ENCODE measurements around the gene C1QL4. TPM values are rescaled to one million over a fixed set of nuclear protein-coding genes. Genes with fewer than 3 reads are reported as not detected.
A peak's percentile ranks its signal among the peaks of the same experiment; 100 is the strongest.

Gene C1QL4
- total and polyA plus RNA-seq, 2 of the 8 experiments (the other 6 are each of a cell fraction or from before 2014, with no cell fraction given): 0.28 to 0.63 TPM

DNA sequence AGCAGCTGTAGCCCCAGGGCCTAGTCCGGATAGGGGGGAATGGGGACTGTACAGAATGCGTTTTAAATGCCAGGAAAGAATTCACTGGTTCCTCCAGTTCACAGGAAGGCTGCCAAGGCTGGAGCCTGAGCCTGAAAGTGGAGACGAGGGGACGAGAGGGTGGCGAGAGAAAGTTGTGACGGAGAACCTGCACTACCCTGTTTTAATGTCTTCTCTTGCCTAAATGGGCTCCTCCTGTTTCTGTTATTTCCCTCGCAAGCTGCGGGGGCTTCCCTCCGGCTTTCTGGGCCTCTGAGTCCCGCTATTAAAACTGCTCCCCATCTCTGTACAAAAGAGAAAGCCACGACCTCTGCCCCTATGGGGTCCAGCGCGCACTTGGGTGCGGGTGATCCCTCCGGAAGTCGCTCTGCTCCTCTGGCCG is 4.5 kb downstream of the C1QL4 start:
- no peak overlapping the region for H3K18ac ChIP-seq (ENCODE audit: extremely low read depth, low read length)
- POLR2A ChIA-PET (ENCODE audit: partially characterized antibody): interaction anchor here (0.9 to 6.2 kb wide), 11 partner anchors 9 to 272 kb away, joined by 3 to 37 read pairs (median 5); partner anchors contain the start of genes DNAJC22 and TROAP
- no peak overlapping the region for H2BK120ac ChIP-seq (replicated peaks; ENCODE audit: low read depth, low read length)
- DNase-seq (ENCODE audit: low read depth in 1 of 2, low spot score in 2 of 2): no peak
- WGBS, 2 experiments (ENCODE audit: extremely low coverage in 1 of 2, insufficient coverage in 1 of 2, insufficient read length in 1 of 2, insufficient replicate concordance in 2 of 2, low coverage in 1 of 2, low lambda C conversion rate in 2 of 2, missing lambda C conversion rate in 1 of 2): 66% methylated on average over 15 of the region's 17 CpGs; no CpG with 5 or more reads in 1 of the 2 experiments
- peaks cover 40 to 58% (median 51%) of the 10 kb centered on the region in 4 experiments for H3K27me3 ChIP-seq (replicated peaks in 1 of 4; ENCODE audit: control insufficient read depth in 3 of 4, extremely low read depth in 1 of 4, insufficient read depth in 3 of 4, low read length in 3 of 4)
- H3K4me3 ChIP-seq (ENCODE audit: extremely low read depth in 1 of 4, insufficient read depth in 2 of 4, low read depth in 3 of 4, low read length in 4 of 4): peak overlapping the region in 2 of 4 experiments; percentile 31 to 51; a peak in 3 of 8 replicates
- TF ChIP-seq TEAD4 (IDR thresholded peaks at IDR 0.05; ENCODE audit: low read depth, low read length): no peak
- no peak for TF ChIP-seq RAD21 (IDR thresholded peaks at IDR 0.05 in 1 of 2, conservative IDR thresholded peaks at IDR 0.05 in 1 of 2; ENCODE audit: low read depth in 2 of 2, low read length in 2 of 2)
- TF ChIP-seq EZH2 (IDR thresholded peaks at IDR 0.05; ENCODE audit: low read depth, low read length, severe bottlenecking): peak; percentile 11
- no peak for TF ChIP-seq TAF7 (optimal IDR thresholded peaks at IDR 0.05; ENCODE audit: borderline replicate concordance, low read depth, low read length)
- no peak for TF ChIP-seq CHD2 (IDR thresholded peaks at IDR 0.05; ENCODE audit: low read length)
- no peak for TF ChIP-seq FOSL1 (IDR thresholded peaks at IDR 0.05; ENCODE audit: insufficient read depth, low read depth, low read length)
- TF ChIP-seq RNF2 (IDR thresholded peaks at IDR 0.05; ENCODE audit: borderline replicate concordance, low read depth, low read length, missing control alignments, poor library complexity, severe bottlenecking): no peak
- no peak overlapping the region for H3K23ac ChIP-seq (ENCODE audit: insufficient read length)
- H2AFZ ChIP-seq (ENCODE audit: low read length): no peak overlapping the region
- no peak overlapping the region for H2BK12ac ChIP-seq (ENCODE audit: low read depth, low read length)
- no peak overlapping the region for H2AK5ac ChIP-seq (ENCODE audit: low read depth, low read length)
- peaks cover 8 to 9% of the 10 kb centered on the region in 2 experiments for H4K20me1 ChIP-seq (replicated peaks in 1 of 2; ENCODE audit: control insufficient read depth in 1 of 2, insufficient read depth in 2 of 2, low read length in 2 of 2)
- no peak overlapping the region for H3K27ac ChIP-seq (ENCODE audit: low read depth, low read length)
- no peak overlapping the region for H3K14ac ChIP-seq (ENCODE audit: insufficient read length)
- H3K79me1 ChIP-seq (ENCODE audit: low read depth, low read length): no peaks in the 10 kb centered on the region
- no peak overlapping the region for H2BK5ac ChIP-seq (ENCODE audit: low read depth, low read length)
- no peak overlapping the region for H3K9ac ChIP-seq (replicated peaks in 1 of 4; ENCODE audit: extremely low read depth in 1 of 4, low read depth in 3 of 4, low read length in 3 of 4)
- peaks cover 0 to 6% of the 10 kb centered on the region in 2 experiments; a peak in 1 of 4 replicates for H3K9me3 ChIP-seq (ENCODE audit: insufficient read depth in 2 of 2, low read depth in 1 of 2, low read length in 1 of 2)
- no peak overlapping the region for H2BK15ac ChIP-seq (ENCODE audit: low read length)
- H3K36me3 ChIP-seq (ENCODE audit: control insufficient read depth in 2 of 4, insufficient read depth in 4 of 4, low read length in 3 of 4): peaks cover 5 to 26% (median 13%) of the 10 kb centered on the region in 4 experiments; a peak in 7 of 8 replicates
- H4K5ac ChIP-seq (ENCODE audit: insufficient read length, low read depth, low read length): no peak overlapping the region
- no peak overlapping the region for H3K56ac ChIP-seq (replicated peaks; ENCODE audit: insufficient read length, low read depth, low read length)
- peak overlapping the region; percentile 62 to 85; a peak in 2 of 4 replicates for H3K4me2 ChIP-seq (ENCODE audit: insufficient read depth in 1 of 2, low read depth in 2 of 2, low read length in 2 of 2)
- no peak overlapping the region for H2BK20ac ChIP-seq (ENCODE audit: low read length)
- CTCF ChIA-PET (ENCODE audit: partially characterized antibody): interaction anchor here (0.6 to 12.7 kb wide), 30 partner anchors 9 to 290 kb away, joined by 3 to 276 read pairs (median 5); partner anchors contain the start of genes DNAJC22, PRPH and TROAP
- peaks cover 0 to 4% (median 1%) of the 10 kb centered on the region in 4 experiments; a peak in 3 of 7 replicates for H3K4me1 ChIP-seq (replicated peaks in 1 of 4; ENCODE audit: control insufficient read depth in 3 of 4, insufficient read depth in 4 of 4, low read length in 3 of 4)
- FAIRE-seq: no peak
- no peak overlapping the region for H3K4ac ChIP-seq (replicated peaks; ENCODE audit: insufficient read length, low read depth, low read length)
- no peaks in the 10 kb centered on the region for H3K79me2 ChIP-seq (ENCODE audit: control insufficient read depth in 1 of 2, insufficient read depth in 2 of 2, low read length in 2 of 2)
- H3K23me2 ChIP-seq (ENCODE audit: low read depth, low read length): peaks cover 7% of the 10 kb centered on the region; the same call in 1 of the 2 replicates
- H4K8ac ChIP-seq (ENCODE audit: extremely low read depth, insufficient read depth, low read length): no peak overlapping the region
- no peak overlapping the region for H4K91ac ChIP-seq (replicated peaks; ENCODE audit: insufficient read length, low read length)

Measured in H1 (cell line).